H1 (cell line): ENCODE data around the gene MARK1.
A peak's percentile ranks its signal among the peaks of the same experiment; 100 is the strongest.

Experiments used
- EGR1 ChIP-seq: IDR thresholded peaks from 2 replicates; pipeline ENCODE4 v1.6.1; 2011; ENCODE audit warnings: low read depth, low read length, borderline replicate concordance
- GABPA ChIP-seq: IDR thresholded peaks from 2 replicates; pipeline ENCODE4 v1.6.1; 2011; ENCODE audit warnings: mild to moderate bottlenecking, low read length, moderate library complexity, borderline replicate concordance; ENCODE audit not compliant: insufficient read depth
- GTF2F1 ChIP-seq: IDR thresholded peaks from 2 replicates; pipeline ENCODE4 v1.6.1; 2012; ENCODE audit warnings: low read depth, low read length, improper control_type of control experiment, borderline replicate concordance
- POLR2A ChIP-seq, 2 experiments: IDR thresholded peaks; 1 replicate in 1 of 2; 2 replicates in 1 of 2; pipeline ENCODE4 v1.6.1; 2011; ENCODE audit warnings: low read depth in 2 of 2, low read length in 2 of 2, mild to moderate bottlenecking in 2 of 2; ENCODE audit errors: control extremely low read depth in 1 of 2
- POLR2AphosphoS5 ChIP-seq: IDR thresholded peaks from 2 replicates; pipeline ENCODE4 v1.6.1; 2011; ENCODE audit warnings: low read depth, low read length
- SP1 ChIP-seq: IDR thresholded peaks from 2 replicates; pipeline ENCODE4 v1.6.1; 2011; ENCODE audit warnings: low read depth, low read length
- SUZ12 ChIP-seq: fragments of 200-600 bp; sonication (generic); IDR thresholded peaks from 2 replicates; pipeline ENCODE4 v1.6.1; 2012; ENCODE audit warnings: mild to moderate bottlenecking, inconsistent platforms, low read length, moderate library complexity, mixed read lengths
- TF ChIP-seq, protein P1 (sequence below), 3 experiments: IDR thresholded peaks; 1 replicate in 2 of 3; 2 replicates in 1 of 3; pipeline versions ENCODE4 v1.5.1 to v1.6.1; 2011; ENCODE audit warnings: low read length in 3 of 3, mild to moderate bottlenecking in 3 of 3, inconsistent platforms in 2 of 3, low read depth in 1 of 3, moderate library complexity in 1 of 3; ENCODE audit not compliant: insufficient read depth in 1 of 3; ENCODE audit errors: control extremely low read depth in 1 of 3
- TF ChIP-seq, protein P2 (sequence below): IDR thresholded peaks from 2 replicates; pipeline ENCODE4 v1.6.1; 2011; ENCODE audit warnings: low read depth, mild to moderate bottlenecking, low read length; ENCODE audit not compliant: insufficient read depth

DNA sequence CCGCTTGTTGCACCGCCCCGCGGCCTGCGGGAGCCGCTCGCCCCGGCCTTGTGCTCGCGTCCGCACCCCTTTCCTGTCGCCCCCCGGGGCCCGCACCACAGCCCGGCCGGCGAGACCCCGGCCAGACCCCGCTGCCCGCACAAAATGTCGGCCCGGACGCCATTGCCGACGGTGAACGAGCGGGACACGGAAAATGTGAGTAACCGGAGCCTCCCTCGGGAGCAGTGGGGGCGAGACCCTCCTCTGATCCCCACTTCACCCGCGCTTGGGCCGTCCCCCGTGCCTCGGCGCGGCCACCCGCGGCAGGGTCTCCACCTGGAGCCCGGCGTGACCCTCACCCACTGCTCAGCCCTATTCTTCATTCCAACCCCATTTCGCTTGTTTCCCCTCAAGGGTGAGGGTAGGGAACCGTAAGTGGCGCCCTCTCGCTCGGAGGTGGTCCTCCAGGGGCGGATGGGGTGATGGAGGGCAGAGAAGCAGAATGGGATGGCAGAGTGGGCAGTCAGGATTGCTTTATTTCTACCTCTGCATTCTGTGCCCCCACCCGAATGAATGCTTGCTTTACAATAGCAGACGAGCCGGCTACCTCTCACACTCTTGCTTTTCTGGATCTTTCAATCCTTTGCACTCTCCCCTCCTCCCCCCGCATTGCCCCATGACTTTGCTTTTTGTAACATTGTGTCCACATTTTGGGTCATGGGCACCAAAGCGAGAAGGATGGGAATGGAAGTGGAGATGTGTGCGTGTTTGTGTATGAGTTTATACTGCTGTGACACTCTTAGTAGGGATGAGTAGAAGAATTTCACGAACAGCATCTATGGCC lies 954 bp downstream of the MARK1 start:
- TF ChIP-seq POLR2AphosphoS5 (no peak), SUZ12 (no peak), POLR2A (IDR thresholded peaks at IDR 0.05; ENCODE audit: control extremely low read depth in 1 of 2, low read depth in 2 of 2, low read length in 2 of 2) (peak in 1 of 2 experiments; percentile 62; a peak in 1 of 3 replicates), SP1 (no peak), EGR1 (no peak), GABPA (no peak), GTF2F1 (no peak)
- TF ChIP-seq, protein P1, sequence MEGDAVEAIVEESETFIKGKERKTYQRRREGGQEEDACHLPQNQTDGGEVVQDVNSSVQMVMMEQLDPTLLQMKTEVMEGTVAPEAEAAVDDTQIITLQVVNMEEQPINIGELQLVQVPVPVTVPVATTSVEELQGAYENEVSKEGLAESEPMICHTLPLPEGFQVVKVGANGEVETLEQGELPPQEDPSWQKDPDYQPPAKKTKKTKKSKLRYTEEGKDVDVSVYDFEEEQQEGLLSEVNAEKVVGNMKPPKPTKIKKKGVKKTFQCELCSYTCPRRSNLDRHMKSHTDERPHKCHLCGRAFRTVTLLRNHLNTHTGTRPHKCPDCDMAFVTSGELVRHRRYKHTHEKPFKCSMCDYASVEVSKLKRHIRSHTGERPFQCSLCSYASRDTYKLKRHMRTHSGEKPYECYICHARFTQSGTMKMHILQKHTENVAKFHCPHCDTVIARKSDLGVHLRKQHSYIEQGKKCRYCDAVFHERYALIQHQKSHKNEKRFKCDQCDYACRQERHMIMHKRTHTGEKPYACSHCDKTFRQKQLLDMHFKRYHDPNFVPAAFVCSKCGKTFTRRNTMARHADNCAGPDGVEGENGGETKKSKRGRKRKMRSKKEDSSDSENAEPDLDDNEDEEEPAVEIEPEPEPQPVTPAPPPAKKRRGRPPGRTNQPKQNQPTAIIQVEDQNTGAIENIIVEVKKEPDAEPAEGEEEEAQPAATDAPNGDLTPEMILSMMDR (IDR thresholded peaks at IDR 0.05; ENCODE audit: control extremely low read depth in 1 of 3, insufficient read depth in 1 of 3, low read depth in 1 of 3, low read length in 3 of 3): no peak
- TF ChIP-seq, protein P2, sequence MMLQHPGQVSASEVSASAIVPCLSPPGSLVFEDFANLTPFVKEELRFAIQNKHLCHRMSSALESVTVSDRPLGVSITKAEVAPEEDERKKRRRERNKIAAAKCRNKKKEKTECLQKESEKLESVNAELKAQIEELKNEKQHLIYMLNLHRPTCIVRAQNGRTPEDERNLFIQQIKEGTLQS: no peak
